ENCODE results near the gene CYB561. TPM values are rescaled to one million over a fixed set of nuclear protein-coding genes. Genes with fewer than 3 reads are reported as not detected.

CYB561 gene
- total and polyA plus RNA-seq, 2 donors (not counting 1 experiment from before 2014, with no cell fraction given), result 3.5 to 4.9 TPM

DNA sequence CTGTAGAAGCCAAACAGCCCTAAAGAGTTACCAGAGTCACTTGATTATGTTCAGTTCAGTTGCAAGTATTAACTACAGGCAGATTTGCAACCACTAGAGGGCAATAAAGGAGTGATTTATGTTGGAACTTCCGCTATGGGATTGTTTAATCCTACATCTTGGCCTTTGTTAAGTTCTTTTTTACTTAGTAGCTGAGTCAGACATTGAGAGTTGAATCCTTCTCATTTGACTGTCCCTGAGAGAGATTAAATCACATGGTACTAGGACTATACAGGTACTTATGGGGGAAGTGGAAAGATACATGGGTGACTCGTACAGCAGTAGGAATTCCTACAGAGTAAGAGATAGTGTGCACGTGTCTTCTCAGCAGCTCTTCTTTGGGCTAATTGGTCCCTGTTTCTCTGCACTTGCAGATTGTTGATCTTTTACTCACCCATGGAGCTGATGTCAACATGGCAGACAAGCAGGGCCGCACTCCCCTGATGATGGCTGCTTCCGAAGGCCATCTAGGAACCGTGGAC lies 40.3 kb downstream of the CYB561 start:
- no peaks in the 10 kb centered on the region for H4K20me1 ChIP-seq (ENCODE audit: control insufficient read depth, insufficient read depth, low read length, poor library complexity, severe bottlenecking)
- H3K4me3 ChIP-seq (ENCODE audit: control extremely low read depth in 1 of 5, extremely low read depth in 1 of 5, insufficient read depth in 1 of 5, low read depth in 2 of 5, low read length in 4 of 5), result no peak overlapping the region
- Mint-ChIP-seq H3K4me3 (no peak overlapping the region), H3K9me3 (ENCODE audit: insufficient read depth) (no peaks in the 10 kb centered on the region), H3K27ac (no peak overlapping the region), H3K4me1 (peaks cover 2% of the 10 kb centered on the region), H3K27me3 (no peaks in the 10 kb centered on the region)
- ATAC-seq (ENCODE audit: low read depth) (peak; percentile 31), DNase-seq (peak; percentile 61)
- no peaks in the 10 kb centered on the region for H3K4me1 ChIP-seq (ENCODE audit: control insufficient read depth in 2 of 2, insufficient read depth in 2 of 2, low read length in 2 of 2)
- CTCF ChIA-PET, result interaction anchor here (1.0 to 4.8 kb wide), 15 partner anchors 9 to 733 kb away, joined by 3 to 88 read pairs (median 8); no protein-coding TSS in a partner anchor
- H3K36me3 ChIP-seq (replicated peaks in 1 of 2; ENCODE audit: control extremely low read depth in 1 of 2, control insufficient read depth in 1 of 2, extremely low read depth in 1 of 2, insufficient read depth in 2 of 2, low read length in 1 of 2), result peaks cover 0 to 4% of the 10 kb centered on the region in 2 experiments
- TF ChIP-seq, protein P1, sequence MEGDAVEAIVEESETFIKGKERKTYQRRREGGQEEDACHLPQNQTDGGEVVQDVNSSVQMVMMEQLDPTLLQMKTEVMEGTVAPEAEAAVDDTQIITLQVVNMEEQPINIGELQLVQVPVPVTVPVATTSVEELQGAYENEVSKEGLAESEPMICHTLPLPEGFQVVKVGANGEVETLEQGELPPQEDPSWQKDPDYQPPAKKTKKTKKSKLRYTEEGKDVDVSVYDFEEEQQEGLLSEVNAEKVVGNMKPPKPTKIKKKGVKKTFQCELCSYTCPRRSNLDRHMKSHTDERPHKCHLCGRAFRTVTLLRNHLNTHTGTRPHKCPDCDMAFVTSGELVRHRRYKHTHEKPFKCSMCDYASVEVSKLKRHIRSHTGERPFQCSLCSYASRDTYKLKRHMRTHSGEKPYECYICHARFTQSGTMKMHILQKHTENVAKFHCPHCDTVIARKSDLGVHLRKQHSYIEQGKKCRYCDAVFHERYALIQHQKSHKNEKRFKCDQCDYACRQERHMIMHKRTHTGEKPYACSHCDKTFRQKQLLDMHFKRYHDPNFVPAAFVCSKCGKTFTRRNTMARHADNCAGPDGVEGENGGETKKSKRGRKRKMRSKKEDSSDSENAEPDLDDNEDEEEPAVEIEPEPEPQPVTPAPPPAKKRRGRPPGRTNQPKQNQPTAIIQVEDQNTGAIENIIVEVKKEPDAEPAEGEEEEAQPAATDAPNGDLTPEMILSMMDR (IDR thresholded peaks at IDR 0.05), result peak; percentile 80
- TF ChIP-seq EZH2 (IDR thresholded peaks at IDR 0.05; ENCODE audit: borderline replicate concordance, insufficient read depth, low read depth, low read length, poor library complexity, severe bottlenecking), result no peak
- H3K27ac ChIP-seq (ENCODE audit: low read length in 2 of 2), result no peak overlapping the region
- WGBS (ENCODE audit: insufficient coverage), result 92% methylated on average over 5 of the region's 6 CpGs
- H3K9ac ChIP-seq (ENCODE audit: low read length), result no peak overlapping the region
- H3K79me2 ChIP-seq (ENCODE audit: control insufficient read depth, insufficient read depth, low read length), result no peaks in the 10 kb centered on the region
- POLR2A ChIA-PET, result no interaction called here
- H3K9me3 ChIP-seq (ENCODE audit: control extremely low read depth in 1 of 3, control insufficient read depth in 2 of 3, insufficient read depth in 1 of 3, low read length in 2 of 3), result no peaks in the 10 kb centered on the region
- H2AFZ ChIP-seq (ENCODE audit: insufficient read depth, low read depth, low read length, poor library complexity, severe bottlenecking), result no peak overlapping the region
- intact Hi-C loops (cut with micrococcal nuclease), result loop anchor here (1.0 kb wide), 5 partner anchors 292 to 702 kb away; no protein-coding TSS in a partner anchor
- H3K4me2 ChIP-seq (replicated peaks; ENCODE audit: low read depth, low read length, poor library complexity, severe bottlenecking), result no peak overlapping the region
- no peaks in the 10 kb centered on the region for H3K27me3 ChIP-seq (replicated peaks in 1 of 4; ENCODE audit: control extremely low read depth in 1 of 4, control insufficient read depth in 3 of 4, insufficient read depth in 4 of 4, low read length in 3 of 4)

DNA sequence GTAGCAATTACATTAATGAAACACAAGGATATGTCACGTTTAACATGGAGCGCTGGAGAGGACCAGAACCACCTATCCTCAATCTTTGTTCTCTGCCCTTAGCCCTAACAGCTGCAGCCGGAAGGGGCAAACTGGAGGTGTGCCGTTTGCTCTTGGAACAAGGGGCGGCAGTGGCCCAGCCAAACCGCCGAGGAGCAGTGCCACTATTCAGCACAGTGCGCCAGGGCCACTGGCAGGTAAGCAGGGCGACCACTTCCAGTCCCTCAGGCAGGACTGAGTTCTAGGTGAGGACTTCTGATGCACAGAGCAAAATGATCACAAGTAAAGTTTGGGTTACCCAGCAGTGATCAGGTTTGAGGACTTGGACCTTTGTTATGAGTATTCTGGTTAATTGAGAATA lies 41.1 kb downstream of the CYB561 start:
- Histone ChIP-seq H3K4me3 (ENCODE audit: control extremely low read depth in 1 of 5, extremely low read depth in 1 of 5, insufficient read depth in 1 of 5, low read depth in 2 of 5, low read length in 4 of 5) (no peak overlapping the region), H3K27ac (ENCODE audit: low read length in 2 of 2) (no peak overlapping the region), H2AFZ (ENCODE audit: insufficient read depth, low read depth, low read length, poor library complexity, severe bottlenecking) (no peak overlapping the region), H3K9ac (ENCODE audit: low read length) (no peak overlapping the region), H3K9me3 (ENCODE audit: control extremely low read depth in 1 of 3, control insufficient read depth in 2 of 3, insufficient read depth in 1 of 3, low read length in 2 of 3) (no peaks in the 10 kb centered on the region), H3K27me3 (replicated peaks in 1 of 4; ENCODE audit: control extremely low read depth in 1 of 4, control insufficient read depth in 3 of 4, insufficient read depth in 4 of 4, low read length in 3 of 4) (no peaks in the 10 kb centered on the region), H3K4me1 (ENCODE audit: control insufficient read depth in 2 of 2, insufficient read depth in 2 of 2, low read length in 2 of 2) (no peaks in the 10 kb centered on the region), H4K20me1 (ENCODE audit: control insufficient read depth, insufficient read depth, low read length, poor library complexity, severe bottlenecking) (no peaks in the 10 kb centered on the region), H3K4me2 (replicated peaks; ENCODE audit: low read depth, low read length, poor library complexity, severe bottlenecking) (no peak overlapping the region), H3K36me3 (replicated peaks in 1 of 2; ENCODE audit: control extremely low read depth in 1 of 2, control insufficient read depth in 1 of 2, extremely low read depth in 1 of 2, insufficient read depth in 2 of 2, low read length in 1 of 2) (peaks cover 0 to 4% of the 10 kb centered on the region in 2 experiments), H3K79me2 (ENCODE audit: control insufficient read depth, insufficient read depth, low read length) (no peaks in the 10 kb centered on the region)
- WGBS (ENCODE audit: insufficient coverage), result 90% methylated on average over 7 of the region's 9 CpGs
- intact Hi-C loops (cut with micrococcal nuclease), result no loop called here
- DNase-seq (no peak), ATAC-seq (ENCODE audit: low read depth) (no peak)
- Mint-ChIP-seq H3K27me3 (no peaks in the 10 kb centered on the region), H3K4me3 (no peak overlapping the region), H3K4me1 (peaks cover 2% of the 10 kb centered on the region), H3K27ac (no peak overlapping the region), H3K9me3 (ENCODE audit: insufficient read depth) (no peaks in the 10 kb centered on the region)
- TF ChIP-seq, protein P1 (IDR thresholded peaks at IDR 0.05), result no peak
- no peak for TF ChIP-seq EZH2 (IDR thresholded peaks at IDR 0.05; ENCODE audit: borderline replicate concordance, insufficient read depth, low read depth, low read length, poor library complexity, severe bottlenecking)
- ChIA-PET POLR2A (no interaction called here), CTCF (interaction anchor here (0.5 to 4.4 kb wide), 3 partner anchors 8 to 822 kb away, joined by 3 to 32 read pairs (median 4); no protein-coding TSS in a partner anchor)
